Prostate gland (tissue), 2 donors: ENCODE results near the gene ZCCHC14.

ENCODE experiments used
- POLR2A ChIP-seq: fragments of 450-650 bp; IDR thresholded peaks from one replicate; pipeline ENCODE4 v1.6.1; 2016; ENCODE audit warnings: antibody characterized with exemption, mild to moderate bottlenecking
- POLR2AphosphoS5 ChIP-seq: sonication (generic); formaldehyde crosslinking; IDR thresholded peaks from one replicate; pipeline ENCODE4 v1.6.1; 2017; ENCODE audit warnings: antibody characterized with exemption
- TF ChIP-seq, protein P1 (sequence below), 4 experiments: fragments of 200-600 bp in 2 of 4; fragments of 450-650 bp in 2 of 4; sonication (generic) in 2 of 4; IDR thresholded peaks; 1 replicate in 3 of 4; 2 replicates in 1 of 4; pipeline ENCODE4 v1.5.1; 2016 to 2019; ENCODE audit warnings: antibody characterized with exemption in 4 of 4, mild to moderate bottlenecking in 2 of 4, moderate library complexity in 2 of 4

DNA sequence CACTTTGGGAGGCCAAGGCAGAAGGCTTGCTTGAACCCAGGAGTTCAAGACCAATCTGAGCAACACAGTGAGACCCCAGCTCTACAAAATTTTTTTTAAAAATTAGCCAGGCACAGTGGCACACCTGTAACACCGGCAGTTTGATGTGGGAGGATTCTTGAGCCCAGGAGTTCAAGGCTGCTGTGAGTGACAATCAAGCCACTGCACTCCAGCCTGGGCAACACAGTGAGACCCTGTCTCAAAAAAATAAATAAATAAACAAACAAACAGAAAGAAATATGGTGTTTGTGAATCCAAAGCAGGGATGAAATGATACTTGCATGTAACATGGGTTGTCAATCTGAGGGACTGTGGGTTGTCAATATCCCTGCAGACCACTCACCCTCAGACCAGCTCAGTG, 125.9 kb downstream of the ZCCHC14 start:
- no peak for TF ChIP-seq POLR2A
- TF ChIP-seq, protein P1, sequence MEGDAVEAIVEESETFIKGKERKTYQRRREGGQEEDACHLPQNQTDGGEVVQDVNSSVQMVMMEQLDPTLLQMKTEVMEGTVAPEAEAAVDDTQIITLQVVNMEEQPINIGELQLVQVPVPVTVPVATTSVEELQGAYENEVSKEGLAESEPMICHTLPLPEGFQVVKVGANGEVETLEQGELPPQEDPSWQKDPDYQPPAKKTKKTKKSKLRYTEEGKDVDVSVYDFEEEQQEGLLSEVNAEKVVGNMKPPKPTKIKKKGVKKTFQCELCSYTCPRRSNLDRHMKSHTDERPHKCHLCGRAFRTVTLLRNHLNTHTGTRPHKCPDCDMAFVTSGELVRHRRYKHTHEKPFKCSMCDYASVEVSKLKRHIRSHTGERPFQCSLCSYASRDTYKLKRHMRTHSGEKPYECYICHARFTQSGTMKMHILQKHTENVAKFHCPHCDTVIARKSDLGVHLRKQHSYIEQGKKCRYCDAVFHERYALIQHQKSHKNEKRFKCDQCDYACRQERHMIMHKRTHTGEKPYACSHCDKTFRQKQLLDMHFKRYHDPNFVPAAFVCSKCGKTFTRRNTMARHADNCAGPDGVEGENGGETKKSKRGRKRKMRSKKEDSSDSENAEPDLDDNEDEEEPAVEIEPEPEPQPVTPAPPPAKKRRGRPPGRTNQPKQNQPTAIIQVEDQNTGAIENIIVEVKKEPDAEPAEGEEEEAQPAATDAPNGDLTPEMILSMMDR (IDR thresholded peaks at IDR 0.05): no peak
- TF ChIP-seq POLR2AphosphoS5: no peak
